ENCODE measurements around the gene MOB2. TPM values are rescaled to one million over a fixed set of nuclear protein-coding genes. Genes with fewer than 3 reads are reported as not detected.

The MOB2 gene
- total RNA-seq, 2 donors from 2014 or later, result 39.3 to 46.5 TPM

GRCh38 chr11:1501421-1502167, 15.0 kb upstream of the MOB2 start:
- H3K9me3 ChIP-seq, result no peaks in the 10 kb centered on the region
- DNase-seq (ENCODE audit: low spot score), result no peak
- WGBS, result 86% methylated on average over 25 of the region's 25 CpGs
- no peak overlapping the region for H3K4me3 ChIP-seq
- no peak overlapping the region for H3K27ac ChIP-seq
- peaks cover 29% of the 10 kb centered on the region for H3K4me1 ChIP-seq (replicated peaks)
- TF ChIP-seq POLR2AphosphoS5 (IDR thresholded peaks at IDR 0.05) (no peak), CTCF (IDR thresholded peaks at IDR 0.05) (no peak), POLR2A (IDR thresholded peaks at IDR 0.05) (no peak)
- H3K36me3 ChIP-seq, result no peaks in the 10 kb centered on the region
- no peaks in the 10 kb centered on the region for H3K27me3 ChIP-seq (replicated peaks; ENCODE audit: insufficient read depth)
- intact Hi-C loops (cut with DNase I), result no loop called here

GRCh38 chr11:1500466-1501420, 14.2 kb upstream of the MOB2 start:
- H3K27ac ChIP-seq, result no peak overlapping the region
- 86% methylated on average over 28 of the region's 28 CpGs for WGBS
- no peak for DNase-seq (ENCODE audit: low spot score)
- TF ChIP-seq CTCF (IDR thresholded peaks at IDR 0.05) (no peak), POLR2A (IDR thresholded peaks at IDR 0.05) (no peak), POLR2AphosphoS5 (IDR thresholded peaks at IDR 0.05) (no peak)
- H3K9me3 ChIP-seq, result no peaks in the 10 kb centered on the region
- H3K27me3 ChIP-seq (replicated peaks; ENCODE audit: insufficient read depth), result no peaks in the 10 kb centered on the region
- intact Hi-C loops (cut with DNase I), result no loop called here
- peaks cover 29% of the 10 kb centered on the region for H3K4me1 ChIP-seq (replicated peaks)
- H3K4me3 ChIP-seq, result no peak overlapping the region
- no peaks in the 10 kb centered on the region for H3K36me3 ChIP-seq

GRCh38 chr11:1499899-1500298, 13.3 kb upstream of the MOB2 start:
- H3K36me3 ChIP-seq, result no peaks in the 10 kb centered on the region
- no peak for DNase-seq (ENCODE audit: low spot score)

GRCh38 chr11:1499261-1499890, 12.8 kb upstream of the MOB2 start:
- H3K4me3 ChIP-seq, result no peak overlapping the region
- peaks cover 29% of the 10 kb centered on the region for H3K4me1 ChIP-seq (replicated peaks)
- no peak for TF ChIP-seq POLR2AphosphoS5 (IDR thresholded peaks at IDR 0.05)
- TF ChIP-seq POLR2A (IDR thresholded peaks at IDR 0.05), result no peak
- TF ChIP-seq CTCF (IDR thresholded peaks at IDR 0.05), result no peak
- H3K9me3 ChIP-seq, result no peaks in the 10 kb centered on the region
- H3K27me3 ChIP-seq (replicated peaks; ENCODE audit: insufficient read depth), result no peaks in the 10 kb centered on the region
- H3K36me3 ChIP-seq, result no peaks in the 10 kb centered on the region
- 84% methylated on average over 28 of the region's 28 CpGs for WGBS
- intact Hi-C loops (cut with DNase I), result no loop called here
- DNase-seq (ENCODE audit: low spot score), result no peak
- H3K27ac ChIP-seq, result no peak overlapping the region

More at GRCh38 chr11:1499899-1500298, 13.3 kb upstream of the MOB2 start:
- 75% methylated on average over 14 of the region's 14 CpGs for WGBS
- no peak overlapping the region for H3K27ac ChIP-seq
- H3K27me3 ChIP-seq (replicated peaks; ENCODE audit: insufficient read depth), result no peaks in the 10 kb centered on the region
- TF ChIP-seq POLR2AphosphoS5 (IDR thresholded peaks at IDR 0.05) (no peak), CTCF (IDR thresholded peaks at IDR 0.05) (no peak)
- no peaks in the 10 kb centered on the region for H3K9me3 ChIP-seq
- intact Hi-C loops (cut with DNase I), result no loop called here
- H3K4me3 ChIP-seq, result no peak overlapping the region
- peaks cover 29% of the 10 kb centered on the region for H3K4me1 ChIP-seq (replicated peaks)

Measured in prostate gland (tissue), 2 donors.